Superior temporal gyrus (tissue), 1 donor: ENCODE results near the gene WDR70.
"Not testable (repeated sequence)": the region's sequence is repeated elsewhere in the genome, so short reads cannot be mapped to it uniquely, and the experiment has no call there.

Experiments used
- DNase-seq: peaks from one replicate; pipeline ENCODE4 v3.0.0-alpha.2; 2016; ENCODE audit errors: extremely low spot score

WDR70 gene

GRCh38 chr5:37796435-37796834 is 417.3 kb downstream of the WDR70 start:
- not testable (repeated sequence) for DNase-seq

GRCh38 chr5:37799865-37800421 is 420.8 kb downstream of the WDR70 start:
- no peak for DNase-seq

GRCh38 chr5:37801521-37801920 is 422.4 kb downstream of the WDR70 start:
- no peak for DNase-seq
